ENCODE data around the gene GPR161.
A peak's percentile ranks its signal among the peaks of the same experiment; 100 is the strongest.
"Not testable (repeated sequence)": the region's sequence is repeated elsewhere in the genome, so short reads cannot be mapped to it uniquely, and the experiment has no call there.

Gene GPR161

DNA sequence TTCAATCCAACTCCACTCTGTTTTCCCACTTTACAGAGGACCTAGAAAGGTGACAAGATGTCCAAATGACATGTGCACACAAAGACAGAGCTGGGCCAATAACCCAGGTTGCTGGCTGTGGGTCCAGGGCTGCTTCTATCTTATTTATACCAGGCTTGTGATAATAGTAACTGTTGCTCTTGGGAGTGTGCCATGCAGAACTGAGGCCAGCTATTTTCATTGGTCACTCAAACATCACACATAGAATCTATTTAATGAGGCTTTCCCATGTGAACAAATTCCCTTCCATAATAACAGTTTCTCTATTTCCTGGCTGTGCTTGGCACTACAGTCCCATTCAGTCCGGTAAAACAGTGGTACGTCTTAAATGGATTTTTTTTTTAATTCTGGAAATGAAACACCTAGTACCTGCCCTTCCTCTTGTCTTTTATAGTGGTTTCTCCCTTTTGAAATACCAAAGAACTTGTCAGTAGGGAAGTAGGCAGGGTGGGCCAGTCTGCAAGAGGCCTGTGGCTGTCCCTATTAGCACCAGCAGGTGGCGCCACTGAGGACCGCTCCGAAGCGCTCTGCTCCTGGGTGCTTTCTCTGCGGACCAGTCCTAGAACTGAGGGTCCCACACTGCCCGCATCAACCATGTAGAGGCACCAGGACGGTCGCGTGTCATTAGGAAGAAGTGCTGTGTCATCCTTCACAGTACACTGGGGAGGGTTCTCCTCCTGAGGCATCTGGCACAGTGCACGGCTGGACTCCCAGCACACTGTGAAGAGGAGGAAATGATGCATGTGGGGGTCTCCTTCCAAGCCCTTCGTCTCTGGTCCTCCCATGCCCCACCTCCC lies 52.1 kb downstream of the GPR161 start:
- DNase-seq, result peak; percentile 15

GRCh38 chr1:168083456-168084325 lies 53.0 kb downstream of the GPR161 start:
- DNase-seq, result no peak

DNA sequence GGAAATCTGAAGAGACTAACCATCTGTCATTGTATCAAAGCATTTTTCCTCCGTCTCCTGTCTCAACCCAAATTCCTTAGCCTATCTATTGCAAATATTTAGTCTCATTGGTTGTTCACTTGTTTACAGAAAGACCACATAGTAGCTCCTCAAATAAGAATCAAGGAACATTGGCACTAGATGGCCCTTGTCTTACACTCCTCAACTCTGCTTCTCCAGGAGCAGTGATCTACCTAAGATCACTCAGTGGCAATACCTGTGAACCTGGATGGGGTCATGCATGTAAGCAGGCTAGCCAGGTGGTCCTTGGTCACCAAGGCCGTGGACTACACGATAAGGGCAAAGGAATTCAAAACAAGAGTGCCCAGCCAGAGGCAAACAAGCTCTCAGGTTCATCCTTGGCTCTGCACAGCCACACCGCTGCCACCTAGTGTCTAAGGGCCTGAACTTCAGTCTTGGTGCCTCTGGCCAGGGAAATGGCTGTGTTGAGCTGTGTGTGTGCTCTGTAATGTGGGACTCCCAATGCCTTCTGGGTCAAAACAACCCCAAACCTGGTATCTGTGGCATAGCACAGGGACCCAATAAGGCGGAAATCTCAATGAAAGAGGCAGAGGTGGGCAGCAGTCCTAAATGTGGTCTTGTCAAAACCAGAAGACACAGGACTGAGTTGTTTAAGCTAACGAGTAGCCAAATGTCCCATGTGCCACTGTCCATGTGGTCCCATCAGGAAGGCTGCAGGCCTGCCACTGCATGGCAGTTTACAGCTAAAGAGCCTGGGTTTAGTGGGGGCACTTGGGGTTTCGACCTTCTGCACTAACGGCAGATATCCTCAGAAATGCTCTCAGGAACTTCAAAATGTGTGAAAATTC lies 54.5 kb downstream of the GPR161 start:
- DNase-seq, result peak; percentile 25

GRCh38 chr1:168081373-168082007 lies 55.2 kb downstream of the GPR161 start:
- DNase-seq, result no peak

DNA sequence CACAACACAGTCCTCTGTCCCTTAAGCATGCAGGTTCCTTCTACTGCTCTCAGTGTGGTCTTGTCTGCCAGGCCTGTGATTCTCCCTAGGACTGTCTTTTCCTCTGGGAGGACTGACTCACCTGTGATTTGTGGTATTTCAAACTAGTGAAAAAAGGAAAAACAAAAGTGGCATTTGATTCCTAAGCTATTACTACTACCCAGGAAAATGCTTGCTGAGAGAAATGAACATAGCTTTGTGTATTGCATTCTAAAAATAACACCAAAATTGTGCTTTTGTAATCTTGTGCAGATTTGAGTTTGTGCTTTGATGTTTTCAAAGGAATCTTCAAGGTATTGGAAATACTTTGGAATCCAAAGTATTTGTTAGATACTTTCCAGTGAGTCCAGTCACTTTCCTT lies 57.0 kb downstream of the GPR161 start:
- no peak for DNase-seq

- DNase-seq, result no peak
Observed at GRCh38 chr1:168069384-168069783, 67.3 kb downstream of the GPR161 start.

DNA sequence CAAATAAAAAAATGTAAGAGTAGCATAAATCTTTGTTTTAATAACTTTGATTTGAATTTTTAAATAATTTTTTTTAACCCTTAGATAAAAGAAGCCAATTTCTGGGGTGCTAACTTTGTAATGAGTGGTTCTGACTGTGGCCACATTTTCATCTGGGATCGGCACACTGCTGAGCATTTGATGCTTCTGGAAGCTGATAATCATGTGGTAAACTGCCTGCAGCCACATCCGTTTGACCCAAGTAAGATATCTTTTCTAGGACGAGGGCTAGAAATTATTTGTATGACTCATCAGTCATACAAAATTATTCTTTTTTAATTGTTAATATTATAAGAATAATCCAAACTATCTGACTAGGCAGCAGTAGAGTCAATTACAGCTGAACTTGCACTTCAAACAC lies 71.2 kb downstream of the GPR161 start:
- DNase-seq, result no peak

- DNase-seq, result no peak
Observed at GRCh38 chr1:168064216-168064615, 72.5 kb downstream of the GPR161 start.

DNA sequence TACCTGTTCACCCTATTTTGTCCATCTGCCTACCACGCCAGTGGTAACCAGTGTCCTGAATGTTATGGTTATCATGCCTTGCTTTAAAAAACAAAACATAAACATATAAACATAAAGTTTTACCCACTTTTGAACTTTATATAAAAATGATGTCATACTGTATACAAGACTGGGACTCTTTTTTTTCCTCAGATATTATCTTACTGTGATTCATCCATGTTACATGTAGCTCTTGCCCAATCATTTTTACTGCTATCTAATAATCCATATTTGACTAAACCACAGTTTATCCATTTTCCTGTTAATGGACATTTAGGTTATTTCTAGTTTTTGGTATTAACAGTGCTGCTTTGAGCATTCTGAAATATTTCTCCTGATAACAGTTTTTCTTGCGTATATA lies 78.8 kb downstream of the GPR161 start:
- no peak for DNase-seq

DNA sequence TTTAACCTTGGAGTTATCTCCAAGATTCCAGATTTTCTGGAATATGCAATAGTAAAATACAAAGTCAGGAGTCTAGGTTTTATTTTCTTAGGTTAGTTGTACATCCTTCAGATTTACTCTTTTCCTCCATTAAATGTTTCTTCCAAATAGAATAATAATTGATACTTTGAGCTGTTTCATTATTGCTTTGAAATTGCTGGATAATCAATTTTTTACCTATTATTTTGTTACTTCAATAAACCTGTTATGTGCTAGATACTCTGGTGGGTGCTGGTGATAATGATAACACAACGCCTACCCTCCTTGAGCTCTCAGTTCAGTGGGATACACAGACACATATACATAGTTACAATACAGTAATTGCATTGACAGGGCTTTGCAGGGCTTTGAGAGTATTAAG lies 79.4 kb downstream of the GPR161 start:
- no peak for DNase-seq

GRCh38 chr1:168056152-168056551 lies 80.6 kb downstream of the GPR161 start:
- DNase-seq, result not testable (repeated sequence)

- DNase-seq, result no peak
Observed at GRCh38 chr1:168054117-168054516, 82.6 kb downstream of the GPR161 start.

GRCh38 chr1:168053681-168054080 lies 83.0 kb downstream of the GPR161 start:
- no peak for DNase-seq

- DNase-seq, result no peak
Observed at GRCh38 chr1:168050880-168051279, 85.8 kb downstream of the GPR161 start.

GRCh38 chr1:168050307-168050706 lies 86.4 kb downstream of the GPR161 start:
- DNase-seq, result no peak

DNA sequence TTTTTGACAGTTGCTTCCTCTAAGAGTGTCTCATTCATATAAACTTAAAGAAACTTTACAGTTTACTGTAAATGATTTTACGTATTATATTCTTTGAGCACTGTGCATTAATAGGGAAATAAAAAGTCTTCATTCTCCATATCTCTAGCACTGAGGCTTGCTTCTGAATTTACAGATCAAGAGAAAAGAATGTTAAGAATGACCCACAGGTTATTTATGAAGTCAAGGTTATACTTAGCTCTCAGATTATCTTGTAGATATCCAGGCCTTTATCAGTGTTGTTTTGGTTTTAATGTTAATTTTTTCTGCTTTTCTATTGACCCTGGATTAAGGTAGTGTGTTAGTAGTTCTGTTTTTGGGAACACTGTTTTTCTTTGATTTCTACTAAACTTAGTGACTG lies 91.4 kb downstream of the GPR161 start:
- DNase-seq, result no peak

- DNase-seq, result no peak
Observed at GRCh38 chr1:168042362-168042761, 94.4 kb downstream of the GPR161 start.

GRCh38 chr1:168035345-168035744 lies 101.4 kb downstream of the GPR161 start:
- DNase-seq, result no peak

DNA sequence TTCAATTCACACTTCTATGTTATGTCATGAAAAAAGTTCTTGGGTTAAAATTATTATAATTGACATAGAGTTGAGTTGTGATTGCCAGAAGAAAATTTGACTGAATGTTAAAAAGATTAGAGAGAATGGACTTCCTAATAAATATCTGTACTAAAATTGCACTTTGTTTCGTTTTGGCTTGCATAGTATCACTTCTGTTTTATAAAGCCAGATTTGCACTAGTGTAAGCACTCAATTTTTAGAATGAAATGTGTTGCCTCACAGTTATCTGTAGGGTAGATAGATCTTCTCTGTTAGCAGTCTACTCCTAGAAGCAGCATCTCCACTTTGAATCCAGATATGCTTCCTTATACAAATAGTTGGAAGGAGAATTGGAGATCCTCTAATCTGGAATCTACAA lies 104.7 kb downstream of the GPR161 start:
- no peak for DNase-seq

DNA sequence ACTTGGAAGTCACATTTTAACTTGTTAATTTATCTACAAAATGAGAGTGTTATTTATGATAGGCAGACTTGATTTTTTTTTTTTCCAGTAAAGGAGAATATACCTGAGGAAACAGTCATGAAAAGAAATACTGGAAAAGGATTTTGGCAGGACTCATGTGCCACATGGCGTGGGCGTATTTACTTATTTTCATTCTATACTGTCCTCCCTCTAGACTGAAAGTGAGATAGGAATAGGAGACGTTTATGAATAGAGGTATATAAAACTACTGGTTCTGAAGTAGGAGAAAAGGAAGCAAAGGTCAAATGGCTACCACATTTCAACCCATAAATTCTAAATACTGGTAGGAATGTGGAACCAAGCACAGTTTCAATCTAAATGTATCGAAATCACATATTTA lies 105.1 kb downstream of the GPR161 start:
- DNase-seq, result no peak

- DNase-seq, result no peak
Observed at GRCh38 chr1:168031198-168031597, 105.5 kb downstream of the GPR161 start.
